Psoas muscle (tissue), 8 donors: ENCODE data around the gene MYLK2. TPM values are rescaled to one million over a fixed set of nuclear protein-coding genes. Genes with fewer than 3 reads are reported as not detected.

Experiments used
- ATAC-seq, 4 donors: fragments of 200-7000 bp; cut with Tn5 transposase; one replicate each; pipeline ENCODE4 v1.9.1; 2020; ENCODE audit warnings: moderate library complexity in 3 of 4, mild to moderate bottlenecking in 2 of 4
- DNase-seq, 2 donors: peaks; one replicate each; pipeline ENCODE4 v3.0.0-alpha.2; 2020
- H3K27ac ChIP-seq: fragments of 200-600 bp; one replicate; pipeline ENCODE4 v1.8.0; 2022
- H3K27me3 ChIP-seq, 3 donors: fragments of 200-600 bp in 1 of 3; one replicate each; pipeline versions ENCODE4 v1.6.1 to v1.8.0; 2013 to 2022; ENCODE audit warnings: low read length in 2 of 3, mild to moderate bottlenecking in 2 of 3, moderate library complexity in 1 of 3; ENCODE audit not compliant: insufficient read depth in 3 of 3
- H3K36me3 ChIP-seq, 2 donors: fragments of 200-600 bp in 1 of 2; one replicate each; pipeline versions ENCODE4 v1.6.1 to v1.8.0; 2013 to 2022; ENCODE audit warnings: low read depth in 1 of 2, mild to moderate bottlenecking in 1 of 2, moderate library complexity in 1 of 2; ENCODE audit not compliant: insufficient read depth in 1 of 2
- H3K4me1 ChIP-seq: fragments of 200-600 bp; one replicate; pipeline ENCODE4 v1.8.0; 2022
- H3K4me3 ChIP-seq: fragments of 200-600 bp; one replicate; pipeline ENCODE4 v1.8.0; 2022; ENCODE audit warnings: mild to moderate bottlenecking
- H3K9me3 ChIP-seq: fragments of 200-600 bp; one replicate; pipeline ENCODE4 v1.8.0; 2022
- WGBS, 3 donors: extraction: QIAGEN DNeasy Blood & Tissue Kit; methylation state at CpG; one replicate each; pipeline versions ENCODE4 v1.1.6 to v1.1.7; 2013; 5-methylcytosine and 5-hydroxymethylcytosine counted together
- intact Hi-C, 2 donors: fragments of 100-400 bp; cut with DNase I; formaldehyde crosslinking; loops; one replicate each; pipeline versions ENCODE4 v1.11.0 to v1.14.2; 2022
- polyA plus RNA-seq, 3 donors: library from polyadenylated mRNA; stranded (reverse); fragments of 200-250 nt; gene quantifications; one replicate each; pipeline ENCODE4 v1.2.3, GENCODE V29; 2013
- total RNA-seq, 4 donors: library from RNA; stranded (reverse); fragmentation: NEBNext Ultra II Directional in 2 of 4; extraction: Animal tissue kit (Norgen Biotek cat#: 25700) in 2 of 4; gene quantifications; one replicate each; pipeline versions ENCODE4 v1.2.1 to v1.2.4, GENCODE V29; 2021 to 2023
- TF ChIP-seq, protein P1 (sequence below): fragments of 200-600 bp; IDR thresholded peaks from one replicate; pipeline ENCODE4 v1.8.0; 2022; ENCODE audit warnings: antibody characterized with exemption
- donor health status: healthy with polysubstance abuse.
- donor health status: DM: no; HTN: no; CAD: no; lungs with moderate emphysema.
- donor health status: Bipolar disorder and iron deficiency.
- donor health status: healthy.
- donor health status: DM: yes; HTN: yes; CAD: no.
- donor health status: DM: no; HTN: no; CAD: no.
- donor health status: DM: no; HTN: no; CAD: no.
- donor health status: DM: yes; HTN: yes; CAD: no.

Gene MYLK2
- total and polyA plus RNA-seq, 7 donors = 30.6 to 273 (median 94.5) TPM

DNA sequence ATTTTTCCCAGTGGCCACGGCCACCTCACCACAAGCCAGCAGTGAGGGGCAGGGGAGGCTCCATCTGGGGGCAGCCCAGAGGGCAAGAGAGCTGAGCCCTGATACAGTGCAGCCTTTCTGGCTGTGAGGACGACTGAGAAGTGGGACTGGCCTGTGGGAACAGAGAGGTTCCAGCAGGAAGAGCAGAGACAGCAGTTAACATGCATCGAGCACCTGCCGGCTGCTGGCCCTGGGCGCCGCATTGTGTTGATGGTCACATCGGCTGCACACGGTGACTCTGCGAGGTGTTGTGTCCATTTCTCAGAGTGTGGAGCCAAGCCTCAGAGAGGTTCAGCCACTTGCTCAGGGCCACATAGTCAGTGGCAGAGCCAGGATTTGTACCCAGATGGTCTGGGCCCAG, 16.4 kb downstream of the MYLK2 start:
- Histone ChIP-seq H3K36me3 (peaks cover 0 to 49% of the 10 kb centered on the region in 2 donors), H3K27me3 (no peaks in the 10 kb centered on the region), H3K4me1 (peaks cover 31% of the 10 kb centered on the region), H3K9me3 (no peaks in the 10 kb centered on the region), H3K4me3 (no peak overlapping the region), H3K27ac (peak overlapping the region; percentile 67)
- TF ChIP-seq, protein P1, sequence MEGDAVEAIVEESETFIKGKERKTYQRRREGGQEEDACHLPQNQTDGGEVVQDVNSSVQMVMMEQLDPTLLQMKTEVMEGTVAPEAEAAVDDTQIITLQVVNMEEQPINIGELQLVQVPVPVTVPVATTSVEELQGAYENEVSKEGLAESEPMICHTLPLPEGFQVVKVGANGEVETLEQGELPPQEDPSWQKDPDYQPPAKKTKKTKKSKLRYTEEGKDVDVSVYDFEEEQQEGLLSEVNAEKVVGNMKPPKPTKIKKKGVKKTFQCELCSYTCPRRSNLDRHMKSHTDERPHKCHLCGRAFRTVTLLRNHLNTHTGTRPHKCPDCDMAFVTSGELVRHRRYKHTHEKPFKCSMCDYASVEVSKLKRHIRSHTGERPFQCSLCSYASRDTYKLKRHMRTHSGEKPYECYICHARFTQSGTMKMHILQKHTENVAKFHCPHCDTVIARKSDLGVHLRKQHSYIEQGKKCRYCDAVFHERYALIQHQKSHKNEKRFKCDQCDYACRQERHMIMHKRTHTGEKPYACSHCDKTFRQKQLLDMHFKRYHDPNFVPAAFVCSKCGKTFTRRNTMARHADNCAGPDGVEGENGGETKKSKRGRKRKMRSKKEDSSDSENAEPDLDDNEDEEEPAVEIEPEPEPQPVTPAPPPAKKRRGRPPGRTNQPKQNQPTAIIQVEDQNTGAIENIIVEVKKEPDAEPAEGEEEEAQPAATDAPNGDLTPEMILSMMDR = no peak
- intact Hi-C loops = loop anchor here in 1 of 2 donors (5.0 kb wide), 1 partner anchor 108 kb away; no protein-coding TSS in a partner anchor
- ATAC-seq (peak in 2 of 4 donors; percentile 0 to 1), DNase-seq (no peak)
- 32 to 58% (median 44%) methylated on average over 9 of the region's 9 CpGs for WGBS, 3 donors

DNA sequence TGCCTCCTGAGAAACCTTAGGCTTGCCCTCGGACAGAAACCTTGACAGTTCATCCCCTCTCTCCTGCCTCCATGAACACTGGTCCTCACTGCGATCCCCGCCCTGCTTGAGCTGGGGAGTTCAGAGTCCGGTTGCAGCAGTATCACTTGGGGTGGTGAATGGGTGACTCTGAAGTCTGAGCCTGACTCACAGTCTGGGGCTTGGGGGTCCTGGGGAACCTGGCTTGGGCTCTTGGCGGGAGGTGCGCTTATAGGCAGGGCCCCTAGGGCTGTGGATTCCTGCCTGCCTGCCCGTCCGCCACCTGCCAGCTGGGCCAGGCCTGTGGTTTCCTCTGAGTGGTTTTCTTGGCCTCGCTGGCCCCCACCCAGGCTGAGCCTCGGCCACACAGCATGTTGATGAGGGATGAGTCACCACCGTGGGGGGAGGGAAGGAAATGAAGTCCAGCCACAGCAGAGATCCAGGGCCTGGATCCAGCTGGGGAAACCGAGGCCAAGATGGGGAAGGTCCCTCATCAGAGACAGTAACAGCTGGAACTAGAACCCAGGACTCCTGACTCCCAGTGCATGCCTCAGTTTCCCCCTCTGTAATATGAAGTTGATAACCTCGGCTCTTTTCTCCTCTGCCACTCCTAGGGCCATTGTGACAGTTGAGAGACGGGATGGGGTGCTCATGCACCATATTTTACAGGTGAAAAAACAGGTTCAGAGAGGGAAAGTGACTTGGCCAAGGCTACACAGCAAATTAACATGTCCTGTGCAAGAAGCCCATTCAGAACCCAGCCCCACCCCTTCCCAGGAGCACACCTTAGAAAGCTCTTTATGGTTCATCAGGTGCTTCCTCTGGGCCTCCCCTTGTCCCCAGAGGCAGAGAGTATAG, 17.1 kb downstream of the MYLK2 start:
- Histone ChIP-seq H3K36me3 (peaks cover 0 to 42% of the 10 kb centered on the region in 2 donors), H3K4me3 (no peak overlapping the region), H3K9me3 (no peaks in the 10 kb centered on the region), H3K27me3 (no peaks in the 10 kb centered on the region), H3K4me1 (peaks cover 31% of the 10 kb centered on the region), H3K27ac (peak overlapping the region; percentile 67)
- TF ChIP-seq, protein P1 = no peak
- intact Hi-C loops = loop anchor here in 1 of 2 donors (5.0 kb wide), 1 partner anchor 109 kb away; no protein-coding TSS in a partner anchor
- DNase-seq = peak; percentile 90 to 94
- ATAC-seq = peak; percentile 81 to 93 (median 87)
- 19 to 27% (median 19%) methylated on average over 14 of the region's 14 CpGs for WGBS, 3 donors

DNA sequence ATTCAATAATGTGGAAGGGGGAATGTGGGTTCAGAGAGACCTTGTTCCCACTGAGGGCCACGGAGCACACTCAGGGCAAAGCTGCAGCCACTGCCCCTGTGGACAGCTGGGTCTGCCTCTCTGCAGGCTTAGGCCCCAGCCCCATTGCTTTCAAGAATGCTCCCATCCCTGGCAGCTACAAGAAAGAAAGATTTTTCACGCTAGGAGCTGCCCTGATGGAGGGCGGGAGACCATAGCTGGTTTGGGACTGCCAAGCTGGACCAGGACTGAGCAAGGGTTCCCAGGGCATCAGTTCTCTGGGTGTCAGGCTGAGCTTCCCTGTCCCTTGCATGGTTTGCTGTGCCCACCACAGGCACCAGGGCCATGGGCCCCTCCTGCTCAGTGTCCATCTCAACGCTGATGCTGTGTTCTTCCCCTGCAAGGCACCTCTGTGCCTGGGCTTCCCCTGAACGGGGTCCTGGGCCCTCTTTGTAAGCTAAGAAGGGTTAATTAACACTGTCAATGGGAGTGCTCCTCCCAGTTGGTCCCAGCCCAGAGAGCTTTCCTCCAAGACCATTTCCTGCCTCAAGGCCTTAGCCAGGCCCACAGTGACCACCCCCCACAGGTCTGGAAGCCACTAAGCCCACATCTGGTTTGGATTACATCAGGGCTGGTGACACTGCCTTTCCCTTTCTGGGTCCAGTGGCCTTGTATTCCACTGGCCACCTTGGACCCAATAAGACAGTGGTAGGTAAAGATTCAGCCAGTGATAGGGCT, 17.9 kb downstream of the MYLK2 start:
- H3K4me1 ChIP-seq = peaks cover 31% of the 10 kb centered on the region
- no peak overlapping the region for H3K4me3 ChIP-seq
- no peaks in the 10 kb centered on the region for H3K9me3 ChIP-seq
- peak overlapping the region; percentile 39 for H3K27ac ChIP-seq
- intact Hi-C loops = loop anchor here in 1 of 2 donors (5.0 kb wide), 1 partner anchor 110 kb away; no protein-coding TSS in a partner anchor
- peak in 2 of 4 donors; percentile 1 to 2 for ATAC-seq
- H3K36me3 ChIP-seq = peaks cover 0 to 34% of the 10 kb centered on the region in 2 donors
- DNase-seq = no peak
- TF ChIP-seq, protein P1 = no peak
- WGBS, 3 donors = 33 to 48% (median 36%) methylated on average over 5 of the region's 5 CpGs
- no peaks in the 10 kb centered on the region for H3K27me3 ChIP-seq

DNA sequence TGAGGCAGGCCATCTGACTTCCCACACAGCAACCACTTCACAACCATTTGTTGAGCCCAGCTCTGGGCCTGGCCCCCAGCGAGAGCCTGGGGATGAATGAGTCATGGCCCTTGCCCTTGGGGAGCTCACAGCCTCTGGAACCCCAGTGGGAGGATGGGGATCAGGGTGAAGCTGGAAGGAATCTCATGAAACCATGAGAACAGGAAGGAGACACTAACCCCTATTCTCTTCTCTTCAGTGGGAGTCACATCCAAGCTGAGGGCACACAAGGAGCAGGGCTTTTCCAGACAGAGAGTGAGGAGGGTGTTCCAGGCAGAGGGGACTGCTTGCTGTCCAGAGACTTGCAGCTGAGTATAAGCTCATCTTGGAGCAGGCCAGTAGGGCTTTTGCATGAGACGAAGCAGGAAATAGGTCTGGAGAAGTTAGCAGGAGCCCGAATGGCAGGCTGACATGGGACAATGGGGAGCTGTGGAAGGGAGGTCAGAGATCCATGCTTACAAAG, 18.8 kb downstream of the MYLK2 start:
- no peak overlapping the region for H3K4me3 ChIP-seq
- H3K9me3 ChIP-seq = no peaks in the 10 kb centered on the region
- intact Hi-C loops = loop anchor here in 1 of 2 donors (5.0 kb wide), 1 partner anchor 111 kb away; no protein-coding TSS in a partner anchor
- WGBS, 3 donors = 26 to 42% (median 37%) methylated on average over 3 of the region's 3 CpGs
- H3K36me3 ChIP-seq = peaks cover 0 to 26% of the 10 kb centered on the region in 2 donors
- TF ChIP-seq, protein P1 = no peak
- DNase-seq (no peak), ATAC-seq (no peak)
- peaks cover 31% of the 10 kb centered on the region for H3K4me1 ChIP-seq
- H3K27me3 ChIP-seq = no peaks in the 10 kb centered on the region
- peak overlapping the region; percentile 38 for H3K27ac ChIP-seq
